Spinal cord (tissue), 10 donors: ENCODE measurements around the gene MND1. TPM values are rescaled to one million over a fixed set of nuclear protein-coding genes. Genes with fewer than 3 reads are reported as not detected.

ENCODE experiments used
- DNase-seq, 6 donors: peaks; one replicate each; pipeline versions ENCODE4 v3.0.0 to v3.0.0-alpha.2; 2013 to 2015; ENCODE audit warnings: low spot score in 6 of 6, low read depth in 4 of 6
- H3K27ac ChIP-seq: one replicate; pipeline ENCODE4 v1.5.1; 2013; ENCODE audit warnings: low read depth, low read length, control low read depth
- H3K27me3 ChIP-seq: one replicate; pipeline ENCODE4 v1.6.1; 2013; ENCODE audit warnings: low read length; ENCODE audit not compliant: control insufficient read depth, insufficient read depth
- H3K36me3 ChIP-seq: one replicate; pipeline ENCODE4 v1.6.1; 2013; ENCODE audit warnings: low read length; ENCODE audit not compliant: control insufficient read depth, insufficient read depth
- H3K4me1 ChIP-seq: one replicate; pipeline ENCODE4 v1.6.1; 2013; ENCODE audit warnings: low read length; ENCODE audit not compliant: control insufficient read depth, insufficient read depth
- H3K4me3 ChIP-seq: one replicate; pipeline ENCODE4 v1.5.1; 2013; ENCODE audit warnings: low read depth, low read length, control low read depth
- H3K9me3 ChIP-seq: one replicate; pipeline ENCODE4 v1.6.1; 2013; ENCODE audit warnings: low read length; ENCODE audit not compliant: control insufficient read depth, insufficient read depth
- WGBS: methylation state at CpG from one replicate; pipeline ENCODE4 v1.1.5; 2013; ENCODE audit warnings: missing lambda C conversion rate; ENCODE audit not compliant: insufficient coverage; 5-methylcytosine and 5-hydroxymethylcytosine counted together
- polyA plus RNA-seq, 2 donors: library from polyadenylated mRNA; unstranded; fragments of 120-200 nt; gene quantifications; one replicate each; pipeline ENCODE4 v1.2.1, GENCODE V29; 2013; ENCODE audit not compliant: insufficient read length in 2 of 2
- total RNA-seq, 2 donors: library from RNA; depleted of rRNA in 1 of 2; stranded (reverse); fragments of 120-200 nt in 1 of 2; fragments of >200 nt in 1 of 2; gene quantifications; one replicate each; pipeline versions ENCODE4 v1.2.3 to v1.2.4, GENCODE V29; 2013 to 2014
- donor health status: healthy.

Gene MND1
- total and polyA plus RNA-seq, 4 donors: 6.6 to 13.1 (median 9.6) TPM

- no peak for DNase-seq
- H3K9me3 ChIP-seq: no peaks in the 10 kb centered on the region
- H3K4me3 ChIP-seq: no peak overlapping the region
- no peaks in the 10 kb centered on the region for H3K27me3 ChIP-seq
- H3K27ac ChIP-seq: no peak overlapping the region
- WGBS: 90% methylated on average over 2 of the region's 6 CpGs
- no peaks in the 10 kb centered on the region for H3K4me1 ChIP-seq
- no peaks in the 10 kb centered on the region for H3K36me3 ChIP-seq
Measured at GRCh38 chr4:153393397-153393796, 48.9 kb downstream of the MND1 start.

- Histone ChIP-seq H3K27ac (no peak overlapping the region), H3K4me1 (no peaks in the 10 kb centered on the region), H3K36me3 (no peaks in the 10 kb centered on the region), H3K9me3 (no peaks in the 10 kb centered on the region), H3K4me3 (no peak overlapping the region), H3K27me3 (no peaks in the 10 kb centered on the region)
- no peak for DNase-seq
- WGBS: no CpG with 5 or more reads among the region's 1 CpG
Measured at GRCh38 chr4:153394945-153395344, 50.5 kb downstream of the MND1 start.

GRCh38 chr4:153398713-153399112, 54.2 kb downstream of the MND1 start:
- no peaks in the 10 kb centered on the region for H3K4me1 ChIP-seq
- H3K9me3 ChIP-seq: no peaks in the 10 kb centered on the region
- DNase-seq: no peak
- no peaks in the 10 kb centered on the region for H3K27me3 ChIP-seq
- H3K36me3 ChIP-seq: no peaks in the 10 kb centered on the region
- H3K27ac ChIP-seq: no peak overlapping the region
- WGBS: no CpG with 5 or more reads among the region's 3 CpGs
- no peak overlapping the region for H3K4me3 ChIP-seq

GRCh38 chr4:153399358-153399757, 54.9 kb downstream of the MND1 start:
- Histone ChIP-seq H3K27me3 (no peaks in the 10 kb centered on the region), H3K9me3 (no peaks in the 10 kb centered on the region), H3K4me3 (no peak overlapping the region), H3K27ac (no peak overlapping the region), H3K4me1 (no peaks in the 10 kb centered on the region), H3K36me3 (no peaks in the 10 kb centered on the region)
- WGBS: no CpG with 5 or more reads among the region's 3 CpGs
- no peak for DNase-seq

GRCh38 chr4:153401501-153401900, 57.0 kb downstream of the MND1 start:
- Histone ChIP-seq H3K27me3 (no peaks in the 10 kb centered on the region), H3K9me3 (no peaks in the 10 kb centered on the region), H3K4me3 (no peak overlapping the region), H3K27ac (no peak overlapping the region), H3K36me3 (no peaks in the 10 kb centered on the region), H3K4me1 (no peaks in the 10 kb centered on the region)
- DNase-seq: no peak
- no CpG with 5 or more reads among the region's 1 CpG for WGBS

- no peaks in the 10 kb centered on the region for H3K36me3 ChIP-seq
- no peak for DNase-seq
- no peak overlapping the region for H3K4me3 ChIP-seq
- no peaks in the 10 kb centered on the region for H3K27me3 ChIP-seq
- H3K4me1 ChIP-seq: no peaks in the 10 kb centered on the region
- no CpG with 5 or more reads among the region's 2 CpGs for WGBS
- no peak overlapping the region for H3K27ac ChIP-seq
- H3K9me3 ChIP-seq: no peaks in the 10 kb centered on the region
Measured at GRCh38 chr4:153402366-153402765, 57.9 kb downstream of the MND1 start.

GRCh38 chr4:153403726-153404125, 59.2 kb downstream of the MND1 start:
- no peak overlapping the region for H3K27ac ChIP-seq
- no peaks in the 10 kb centered on the region for H3K36me3 ChIP-seq
- no peaks in the 10 kb centered on the region for H3K27me3 ChIP-seq
- no CpG with 5 or more reads among the region's 1 CpG for WGBS
- no peak overlapping the region for H3K4me3 ChIP-seq
- no peaks in the 10 kb centered on the region for H3K4me1 ChIP-seq
- DNase-seq: no peak
- no peaks in the 10 kb centered on the region for H3K9me3 ChIP-seq

GRCh38 chr4:153407906-153408305, 63.4 kb downstream of the MND1 start:
- Histone ChIP-seq H3K4me1 (no peaks in the 10 kb centered on the region), H3K4me3 (no peak overlapping the region), H3K27me3 (no peaks in the 10 kb centered on the region), H3K27ac (no peak overlapping the region), H3K9me3 (no peaks in the 10 kb centered on the region), H3K36me3 (no peaks in the 10 kb centered on the region)
- WGBS: 93% methylated on average over 3 of the region's 3 CpGs
- DNase-seq: no peak

GRCh38 chr4:153408932-153409331, 64.4 kb downstream of the MND1 start:
- no peaks in the 10 kb centered on the region for H3K27me3 ChIP-seq
- no peak overlapping the region for H3K4me3 ChIP-seq
- H3K4me1 ChIP-seq: no peaks in the 10 kb centered on the region
- no CpG with 5 or more reads among the region's 3 CpGs for WGBS
- no peak overlapping the region for H3K27ac ChIP-seq
- DNase-seq: no peak
- no peaks in the 10 kb centered on the region for H3K36me3 ChIP-seq
- no peaks in the 10 kb centered on the region for H3K9me3 ChIP-seq

GRCh38 chr4:153409412-153409811, 64.9 kb downstream of the MND1 start:
- no peaks in the 10 kb centered on the region for H3K27me3 ChIP-seq
- no CpG with 5 or more reads among the region's 2 CpGs for WGBS
- no peaks in the 10 kb centered on the region for H3K36me3 ChIP-seq
- H3K4me1 ChIP-seq: no peaks in the 10 kb centered on the region
- H3K4me3 ChIP-seq: no peak overlapping the region
- H3K27ac ChIP-seq: no peak overlapping the region
- H3K9me3 ChIP-seq: no peaks in the 10 kb centered on the region
- no peak for DNase-seq
